ENCODE results near the gene C9orf72. TPM values are rescaled to one million over a fixed set of nuclear protein-coding genes. Genes with fewer than 3 reads are reported as not detected.

Gene C9orf72
- total and polyA plus RNA-seq, 9 of the 15 experiments (the other 6 are each of a cell fraction or from before 2014, with no cell fraction given): 2.3 to 7.3 (median 4.1) TPM

GRCh38 chr9:27542508-27542907 lies 30.8 kb downstream of the C9orf72 start:
- FAIRE-seq (no peak), ATAC-seq (no peak), DNase-seq (ENCODE audit: extremely low read depth in 1 of 4, low spot score in 3 of 4) (no peak)
- in situ Hi-C loops (cut with MboI) (no loop called here), intact Hi-C loops (cut with micrococcal nuclease) (no loop called here)
- WGBS (ENCODE audit: insufficient coverage, low coverage, missing lambda C conversion rate): 100% methylated on average over 2 of the region's 2 CpGs
- no peaks in the 10 kb centered on the region for H3K36me3 ChIP-seq (ENCODE audit: control insufficient read depth, insufficient read depth, low read length)
- H3K27me3 ChIP-seq (ENCODE audit: control insufficient read depth in 2 of 2, insufficient read depth in 2 of 2, low read length in 2 of 2): no peaks in the 10 kb centered on the region
- H4K20me1 ChIP-seq (replicated peaks; ENCODE audit: control insufficient read depth, insufficient read depth, low read length): no peaks in the 10 kb centered on the region
- H2AFZ ChIP-seq (ENCODE audit: low read depth, low read length): no peak overlapping the region
- TF ChIP-seq BCOR (IDR thresholded peaks at IDR 0.05): no peak
- TF ChIP-seq NBN (IDR thresholded peaks at IDR 0.05; ENCODE audit: low read depth): no peak
- no peak for TF ChIP-seq HMGXB4 (CRISPR knock-in tag; IDR thresholded peaks at IDR 0.05)
- no peak for TF ChIP-seq MECOM (CRISPR knock-in tag; IDR thresholded peaks at IDR 0.05)
- no peak for TF ChIP-seq YBX1 (IDR thresholded peaks at IDR 0.05)
- no peak for TF ChIP-seq RBM22 (IDR thresholded peaks at IDR 0.05; ENCODE audit: low read depth, low read length, poor library complexity, severe bottlenecking)
- no peak for TF ChIP-seq TAF7 (tag; IDR thresholded peaks at IDR 0.05)
- no peak for TF ChIP-seq SAP30 (IDR thresholded peaks at IDR 0.05; ENCODE audit: borderline replicate concordance, insufficient read depth, low read depth, low read length, poor library complexity, severe bottlenecking)
- TF ChIP-seq MYC (IDR thresholded peaks at IDR 0.05; ENCODE audit: low read depth, low read length): no peak
- TF ChIP-seq MYC (CRISPR knock-in tag; IDR thresholded peaks at IDR 0.05; ENCODE audit: borderline replicate concordance, low read depth): no peak
- TF ChIP-seq ZNF217 (CRISPR knock-in tag; IDR thresholded peaks at IDR 0.05): no peak
- no peak for TF ChIP-seq TCF7L2 (IDR thresholded peaks at IDR 0.05; ENCODE audit: low read depth, low read length)
- TF ChIP-seq ZNF445 (CRISPR knock-in tag; IDR thresholded peaks at IDR 0.05; ENCODE audit: low read depth): no peak
- no peak for TF ChIP-seq ELF4 (CRISPR knock-in tag; IDR thresholded peaks at IDR 0.05)
- TF ChIP-seq ZBTB11 (CRISPR knock-in tag; IDR thresholded peaks at IDR 0.05): no peak
- BruUV-seq (replicated peaks): no TSS peak
- H3K9me3 ChIP-seq (replicated peaks; ENCODE audit: control insufficient read depth, insufficient read depth, low read depth, low read length): no peaks in the 10 kb centered on the region
- H3K4me1 ChIP-seq (replicated peaks in 1 of 2; ENCODE audit: control insufficient read depth in 2 of 2, insufficient read depth in 2 of 2, low read length in 2 of 2): no peaks in the 10 kb centered on the region; a peak in 2 of 5 replicates
- CTCF ChIA-PET (ENCODE audit: low intra/inter-chr PET ratio): no interaction called here
- H3K27ac ChIP-seq (ENCODE audit: extremely low read depth, low read depth, low read length): no peak overlapping the region
- H3K4me3 ChIP-seq: no peak overlapping the region
- H3K79me2 ChIP-seq (ENCODE audit: control insufficient read depth, insufficient read depth, low read length): no peaks in the 10 kb centered on the region
- H3K9me1 ChIP-seq (ENCODE audit: control insufficient read depth, insufficient read depth, low read length): no peaks in the 10 kb centered on the region
- H3K4me2 ChIP-seq (ENCODE audit: insufficient read depth, low read length): no peak overlapping the region
- POLR2A ChIA-PET: no interaction called here
- no peak overlapping the region for H3K9ac ChIP-seq (ENCODE audit: insufficient read depth in 1 of 2, low read depth in 2 of 2, low read length in 2 of 2)

Measured in K562 (cell line).